Activated CD8-positive, alpha-beta memory T cell treated with anti-CD3 and anti-CD28 coated beads for 36 hours (primary cell): ENCODE measurements around the gene PKHD1. TPM values are rescaled to one million over a fixed set of nuclear protein-coding genes. Genes with fewer than 3 reads are reported as not detected.

Experiments used
- CTCF ChIA-PET: fragments of 350-600 bp; sonication (Branson Sonifier 250); formaldehyde crosslinking; loops from one replicate; lab custom pipeline; 2021; ENCODE audit warnings: antibody characterized with exemption; lab: Charles Lee
- POLR2A ChIA-PET: fragments of 350-600 bp; sonication (Branson Sonifier 250); formaldehyde crosslinking; loops from one replicate; lab custom pipeline; 2021; ENCODE audit warnings: antibody characterized with exemption; lab: Charles Lee
- total RNA-seq, 2 experiments: library from RNA; stranded (reverse); gene quantifications; one replicate each; pipeline ENCODE4 v1.2.3, GENCODE V29; 2021

The PKHD1 gene
- total RNA-seq, 2 experiments from 2014 or later: not detected

- POLR2A ChIA-PET: no interaction called here
- CTCF ChIA-PET: no interaction called here
These were observed 408.4 kb downstream of the PKHD1 start for GRCh38 chr6:51678905-51679620.

GRCh38 chr6:51678274-51678673 lies 409.1 kb downstream of the PKHD1 start:
- CTCF ChIA-PET: no interaction called here
- POLR2A ChIA-PET: no interaction called here

GRCh38 chr6:51675922-51676275 lies 411.5 kb downstream of the PKHD1 start:
- POLR2A ChIA-PET: no interaction called here

GRCh38 chr6:51675020-51675921 lies 412.1 kb downstream of the PKHD1 start:
- CTCF ChIA-PET: no interaction called here
- POLR2A ChIA-PET: no interaction called here

More at GRCh38 chr6:51675922-51676275, 411.5 kb downstream of the PKHD1 start:
- CTCF ChIA-PET: no interaction called here

DNA sequence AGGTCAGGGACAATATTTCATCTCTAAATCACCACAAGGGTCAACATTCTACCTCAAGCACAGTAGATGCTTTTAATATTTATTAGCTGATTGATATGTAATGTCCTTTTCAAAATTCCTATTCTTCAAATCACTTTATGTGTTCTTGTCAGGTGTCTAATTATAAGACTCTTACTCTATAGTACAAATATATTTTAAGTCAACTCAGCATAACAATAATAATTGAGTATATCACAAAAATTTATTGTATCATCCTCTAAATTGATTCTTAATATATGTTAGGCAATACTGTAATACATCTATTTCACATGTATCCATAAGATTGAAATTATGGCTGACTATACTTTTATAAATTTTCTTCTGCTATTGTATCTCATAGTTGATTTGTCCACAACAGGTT lies 423.9 kb downstream of the PKHD1 start:
- POLR2A ChIA-PET: no interaction called here
- CTCF ChIA-PET: no interaction called here

GRCh38 chr6:51660767-51661166 lies 426.6 kb downstream of the PKHD1 start:
- CTCF ChIA-PET: no interaction called here
- POLR2A ChIA-PET: no interaction called here

DNA sequence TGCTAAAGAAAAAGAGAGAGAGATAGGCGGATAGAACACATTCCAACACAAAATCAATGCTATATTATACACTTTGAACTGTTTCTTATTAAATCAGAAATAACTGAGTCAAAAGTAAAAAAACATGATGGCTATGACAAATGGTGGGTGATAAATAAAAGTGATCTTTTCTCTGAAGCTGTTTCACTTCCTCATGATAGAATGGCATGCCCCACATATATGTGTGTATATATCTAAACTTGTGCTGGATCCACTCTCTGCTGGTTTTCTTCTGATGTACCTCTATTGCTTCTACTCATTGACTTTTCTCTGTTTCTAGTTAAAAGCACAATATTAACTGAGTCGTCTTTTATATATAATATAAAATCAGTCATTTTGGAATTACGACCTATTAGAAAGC lies 429.9 kb downstream of the PKHD1 start:
- CTCF ChIA-PET: no interaction called here
- POLR2A ChIA-PET: no interaction called here

DNA sequence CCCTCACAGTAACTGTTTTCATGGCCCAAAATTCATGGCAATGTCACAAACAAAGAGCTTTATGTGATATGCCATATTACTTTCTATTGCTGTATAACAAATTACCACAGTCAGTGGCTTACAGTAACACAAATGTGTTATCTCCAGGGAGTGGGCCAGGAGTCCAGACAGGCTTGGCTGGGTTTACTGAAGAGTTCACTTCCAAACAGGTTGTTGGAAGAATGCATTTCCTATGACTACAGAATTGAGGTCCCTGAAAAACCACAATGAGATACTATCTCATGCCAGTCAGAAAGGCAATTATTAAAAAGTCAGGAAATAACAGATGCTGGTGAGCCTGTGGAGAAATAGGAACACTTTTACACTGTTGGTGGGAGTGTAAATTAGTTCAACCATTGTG lies 431.9 kb downstream of the PKHD1 start:
- ChIA-PET POLR2A (no interaction called here), CTCF (no interaction called here)

DNA sequence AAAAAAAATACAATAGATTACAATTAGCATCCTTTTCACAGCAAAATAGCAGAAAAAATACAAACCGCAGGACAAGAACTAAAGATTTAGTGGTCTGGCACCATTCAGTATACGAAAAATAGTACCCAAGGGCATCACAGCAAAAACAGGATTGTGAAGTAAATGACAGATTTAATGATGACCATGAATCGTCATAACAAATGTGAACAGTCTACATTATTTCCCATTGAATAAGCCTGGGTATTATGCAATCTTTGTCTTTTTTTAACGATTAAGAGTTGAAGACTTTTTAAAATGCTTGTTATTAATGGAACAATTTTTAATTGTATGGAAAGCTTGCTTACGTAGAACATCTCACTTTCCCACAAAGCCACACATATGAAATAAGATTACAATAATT lies 432.8 kb downstream of the PKHD1 start:
- ChIA-PET POLR2A (no interaction called here), CTCF (no interaction called here)

DNA sequence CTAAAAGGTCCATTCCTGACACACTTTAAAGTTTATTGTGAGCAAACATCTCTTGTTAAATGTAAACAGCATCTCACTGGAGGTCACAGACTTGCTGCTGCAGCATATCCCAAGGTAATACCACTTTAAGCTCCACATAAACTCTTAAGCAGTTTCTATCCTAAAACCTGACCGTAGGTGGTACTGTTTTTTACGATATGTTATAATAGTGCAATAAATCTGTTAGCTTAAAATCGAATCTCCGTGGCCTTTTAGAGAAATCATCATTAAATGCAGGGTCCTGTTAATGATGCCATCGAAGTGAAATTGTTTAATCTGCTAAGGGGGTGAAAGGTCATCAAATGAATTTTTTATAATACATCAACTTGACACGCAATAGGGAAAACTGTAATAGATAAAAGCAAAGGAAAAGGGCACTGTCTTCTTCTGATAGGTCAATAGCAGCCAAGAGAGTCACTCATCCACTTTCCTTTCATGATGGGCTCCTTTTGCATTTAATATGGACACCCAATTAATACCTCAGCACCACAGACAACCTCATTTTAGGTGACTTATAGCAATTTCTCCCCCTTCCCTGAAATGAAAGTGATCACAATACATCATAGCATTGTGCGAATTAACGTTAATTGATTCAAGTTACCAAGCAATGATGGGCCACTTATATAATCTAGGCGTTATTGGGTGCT lies 436.1 kb downstream of the PKHD1 start:
- CTCF ChIA-PET: no interaction called here
- POLR2A ChIA-PET: no interaction called here

DNA sequence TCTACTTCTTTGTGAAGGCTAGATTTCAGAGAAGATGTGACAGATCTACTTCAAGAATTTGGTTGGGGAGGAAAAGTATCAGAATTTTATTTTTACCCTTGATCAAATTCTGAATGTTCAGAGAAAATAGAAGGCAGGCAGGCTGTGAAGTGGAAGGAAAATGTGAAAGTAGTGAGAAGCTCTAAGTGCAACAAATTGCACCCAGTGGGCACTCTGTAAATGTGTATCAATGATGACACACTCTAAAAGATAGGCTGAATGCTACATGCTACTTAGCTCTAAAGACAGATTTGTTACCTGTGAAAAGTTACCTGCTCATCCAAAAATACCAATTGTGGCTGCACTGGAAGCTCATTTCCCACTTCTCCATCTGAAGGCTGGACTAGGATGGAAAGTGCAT lies 438.6 kb downstream of the PKHD1 start:
- POLR2A ChIA-PET: no interaction called here
- CTCF ChIA-PET: no interaction called here

GRCh38 chr6:51648236-51648635 lies 439.2 kb downstream of the PKHD1 start:
- CTCF ChIA-PET: no interaction called here
- POLR2A ChIA-PET: no interaction called here

DNA sequence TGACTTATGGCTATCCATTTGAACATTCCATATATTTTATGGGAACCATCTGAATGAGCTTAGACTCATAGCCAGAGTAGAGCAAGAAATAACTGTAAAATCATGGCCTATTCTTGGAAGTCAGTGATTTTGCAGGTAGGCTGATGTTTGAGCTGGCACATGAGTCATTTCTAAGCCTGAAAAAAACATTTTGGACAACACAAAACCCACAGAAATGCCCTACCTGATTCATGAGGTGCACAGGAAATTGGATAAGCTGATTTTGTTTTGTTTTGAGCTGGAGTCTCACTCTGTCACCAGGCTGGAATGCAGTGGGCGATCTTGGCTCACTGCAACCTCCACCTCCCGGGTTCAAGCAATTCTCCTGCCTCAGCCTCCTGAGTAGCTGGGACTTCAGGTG lies 443.0 kb downstream of the PKHD1 start:
- CTCF ChIA-PET: no interaction called here

GRCh38 chr6:51640021-51640420 lies 447.4 kb downstream of the PKHD1 start:
- ChIA-PET CTCF (no interaction called here), POLR2A (no interaction called here)

More for the DNA sequence above, 443.0 kb downstream of the PKHD1 start:
- POLR2A ChIA-PET: no interaction called here

- POLR2A ChIA-PET: no interaction called here
- CTCF ChIA-PET: no interaction called here
These were observed 454.0 kb downstream of the PKHD1 start for GRCh38 chr6:51633424-51633823.

DNA sequence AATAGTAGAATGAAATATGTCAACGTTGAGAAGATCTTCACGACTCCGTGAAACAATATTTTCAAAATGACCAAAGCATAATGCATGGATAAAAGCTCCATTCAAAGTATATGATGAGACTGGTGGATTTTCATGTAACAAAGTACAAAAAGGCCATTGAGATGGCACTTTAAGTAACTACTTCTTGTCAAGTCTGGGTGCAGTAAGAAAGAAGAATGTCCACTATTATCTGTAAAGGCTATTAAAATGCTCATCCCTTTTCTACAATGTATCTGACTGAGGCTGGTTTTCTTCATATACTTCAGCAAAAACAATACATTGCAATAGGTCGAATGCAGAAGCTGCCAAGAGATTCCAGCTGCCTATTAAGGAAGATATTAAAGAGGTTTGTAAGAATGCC lies 457.4 kb downstream of the PKHD1 start:
- ChIA-PET CTCF (no interaction called here), POLR2A (no interaction called here)

DNA sequence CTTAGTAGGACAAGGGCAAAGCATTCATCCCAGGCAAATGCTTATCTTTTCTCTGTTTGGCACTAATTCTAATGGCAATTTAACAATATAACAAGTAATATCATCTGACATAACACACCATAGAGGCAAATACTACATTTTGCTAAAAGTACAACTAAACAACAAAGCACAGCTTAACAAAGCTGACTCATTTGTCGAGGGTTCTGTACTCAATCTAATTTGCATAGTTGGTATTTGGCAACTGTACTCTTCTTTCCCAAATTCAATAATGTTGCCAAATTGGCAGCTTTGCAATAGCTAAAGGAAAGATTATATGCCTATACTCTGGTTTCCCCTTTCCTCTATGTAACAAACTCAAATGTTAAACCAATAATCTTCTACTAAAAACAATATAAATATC lies 461.0 kb downstream of the PKHD1 start:
- CTCF ChIA-PET: no interaction called here

GRCh38 chr6:51625566-51625965 lies 461.8 kb downstream of the PKHD1 start:
- POLR2A ChIA-PET: no interaction called here
- CTCF ChIA-PET: no interaction called here

More for the DNA sequence above, 461.0 kb downstream of the PKHD1 start:
- POLR2A ChIA-PET: no interaction called here

DNA sequence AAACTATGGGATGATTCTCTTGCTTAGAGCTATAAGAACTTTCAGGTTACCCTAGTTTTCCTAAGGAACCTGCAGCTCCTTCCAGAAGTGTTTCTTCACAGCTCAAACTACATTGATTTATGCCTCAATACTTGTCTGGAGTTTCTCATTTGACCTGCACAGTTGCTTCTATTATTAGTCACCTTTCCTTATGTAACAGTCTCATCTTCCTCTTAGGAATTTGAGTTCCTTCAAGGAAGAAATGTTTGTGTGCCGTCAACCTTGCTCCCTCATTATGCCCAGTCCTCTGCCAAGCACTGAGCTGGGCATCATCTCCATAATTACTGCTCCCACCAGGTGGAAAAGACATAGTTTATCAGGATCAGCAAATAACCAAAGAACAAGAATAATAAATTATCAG lies 466.4 kb downstream of the PKHD1 start:
- POLR2A ChIA-PET: no interaction called here
- CTCF ChIA-PET: no interaction called here

GRCh38 chr6:51619042-51619799 lies 468.2 kb downstream of the PKHD1 start:
- CTCF ChIA-PET: no interaction called here
- POLR2A ChIA-PET: no interaction called here
